HepG2 (cell line): ENCODE results near the gene KIZ. TPM values are rescaled to one million over a fixed set of nuclear protein-coding genes. Genes with fewer than 3 reads are reported as not detected.

Source experiments
- ETV6 ChIP-seq: sonication (generic); formaldehyde crosslinking; conservative IDR thresholded peaks from 2 replicates; pipeline ENCODE4 v1.4.0; 2020; ENCODE audit warnings: missing genetic modification reagents
- HNRNPLL ChIP-seq: fragments of 200-400 bp; formaldehyde crosslinking; IDR thresholded peaks from 2 replicates; pipeline ENCODE4 v1.6.1; 2017; ENCODE audit warnings: mild to moderate bottlenecking, low read depth, low read length; ENCODE audit not compliant: poor library complexity, severe bottlenecking
- MEIS1 ChIP-seq: sonication (generic); formaldehyde crosslinking; IDR thresholded peaks from 2 replicates; pipeline ENCODE4 v1.9.0; 2021; ENCODE audit warnings: mild to moderate bottlenecking, missing genetic modification reagents, moderate library complexity, borderline replicate concordance
- RXRB ChIP-seq: IDR thresholded peaks from 2 replicates; pipeline ENCODE4 v1.6.1; 2016; ENCODE audit warnings: borderline replicate concordance, missing genetic modification reagents, missing compliant biosample characterization
- ZBTB7B ChIP-seq: sonication (generic); formaldehyde crosslinking; IDR thresholded peaks from 2 replicates; pipeline ENCODE4 v1.4.0; 2020; ENCODE audit warnings: missing genetic modification reagents
- ZFP36 ChIP-seq: fragments of 150-350 bp; IDR thresholded peaks from 2 replicates; pipeline ENCODE4 v1.6.1; 2018; ENCODE audit warnings: borderline replicate concordance, low read length, low read depth; ENCODE audit not compliant: partially characterized antibody
- ZNF546 ChIP-seq: sonication (generic); formaldehyde crosslinking; conservative IDR thresholded peaks from 2 replicates; pipeline ENCODE4 v1.8.1; 2023; ENCODE audit warnings: mild to moderate bottlenecking, missing genetic modification reagents
- polyA plus RNA-seq, 8 experiments: library from polyadenylated mRNA; depleted of rRNA in 3 of 8; stranded (reverse) in 7 of 8; unstranded in 1 of 8; fragments of >200 nt; fragmentation: Illumina TruSeq in 4 of 8; extraction: Trizol in 4 of 8; gene quantifications; 2 replicates each; pipeline versions ENCODE4 v1.2.1 to v1.2.3, GENCODE V29; 2011 to 2016; ENCODE audit warnings: low read depth in 4 of 8, missing spikeins in 1 of 8, mixed read lengths in 1 of 8; ENCODE audit not compliant: insufficient read depth in 1 of 8
- total RNA-seq, 5 experiments: library from RNA; depleted of rRNA; stranded (reverse); fragments of >200 nt; fragmentation: Illumina TruSeq; extraction: Trizol; gene quantifications; 2 replicates each; pipeline ENCODE4 v1.2.3, GENCODE V29; 2016; ENCODE audit warnings: low read depth in 1 of 5
- TF ChIP-seq, protein P1 (sequence below): sonication (generic); formaldehyde crosslinking; IDR thresholded peaks from 2 replicates; pipeline ENCODE4 v1.4.0; 2020; ENCODE audit warnings: missing genetic modification reagents
- TF ChIP-seq, protein P2 (sequence below): sonication (generic); formaldehyde crosslinking; conservative IDR thresholded peaks from 2 replicates; pipeline ENCODE4 v1.8.0; 2022; ENCODE audit warnings: mild to moderate bottlenecking, moderate library complexity, missing genetic modification reagents
- TF ChIP-seq, protein P3 (sequence below): sonication (generic); formaldehyde crosslinking; IDR thresholded peaks from 2 replicates; pipeline ENCODE4 v1.4.0; 2020; ENCODE audit warnings: mild to moderate bottlenecking, missing genetic modification reagents
- TF ChIP-seq, protein P4 (sequence below): IDR thresholded peaks from 2 replicates; pipeline ENCODE4 v1.6.1; 2016; ENCODE audit warnings: missing compliant biosample characterization, missing genetic modification reagents, borderline replicate concordance
- TF ChIP-seq, protein P5 (sequence below): sonication (generic); formaldehyde crosslinking; IDR thresholded peaks from 2 replicates; pipeline ENCODE4 v1.4.0; 2020; ENCODE audit warnings: missing genetic modification reagents

KIZ gene
- total and polyA plus RNA-seq, 2 of the 13 experiments (the other 11 are each of a cell fraction or from before 2014, with no cell fraction given) = 46.3 to 114 TPM

DNA sequence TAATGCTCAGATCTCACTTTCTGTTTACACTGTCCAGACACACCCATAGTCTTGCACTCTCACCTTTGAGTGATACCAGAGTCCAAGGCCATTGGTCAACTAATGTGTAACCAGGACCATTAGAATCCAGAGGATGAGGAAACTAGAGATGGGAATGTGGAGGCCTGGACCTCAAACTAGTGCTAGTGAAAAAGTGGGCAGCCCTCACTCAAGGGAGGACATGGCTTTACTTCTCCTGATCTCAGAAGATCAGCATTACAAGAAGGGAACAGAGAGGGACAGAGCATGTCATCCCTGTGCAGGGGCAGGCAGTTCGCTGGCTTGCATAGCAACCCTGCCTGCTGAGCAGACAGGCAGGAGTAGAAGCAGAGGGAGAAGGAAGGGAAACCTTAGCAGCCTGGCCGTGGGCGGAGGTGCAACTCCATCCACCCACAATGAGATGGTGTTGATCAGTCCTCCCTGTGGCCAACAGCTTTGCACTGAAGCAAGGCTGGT is 154.7 kb downstream of the KIZ start (continued):
- TF ChIP-seq, protein P1, sequence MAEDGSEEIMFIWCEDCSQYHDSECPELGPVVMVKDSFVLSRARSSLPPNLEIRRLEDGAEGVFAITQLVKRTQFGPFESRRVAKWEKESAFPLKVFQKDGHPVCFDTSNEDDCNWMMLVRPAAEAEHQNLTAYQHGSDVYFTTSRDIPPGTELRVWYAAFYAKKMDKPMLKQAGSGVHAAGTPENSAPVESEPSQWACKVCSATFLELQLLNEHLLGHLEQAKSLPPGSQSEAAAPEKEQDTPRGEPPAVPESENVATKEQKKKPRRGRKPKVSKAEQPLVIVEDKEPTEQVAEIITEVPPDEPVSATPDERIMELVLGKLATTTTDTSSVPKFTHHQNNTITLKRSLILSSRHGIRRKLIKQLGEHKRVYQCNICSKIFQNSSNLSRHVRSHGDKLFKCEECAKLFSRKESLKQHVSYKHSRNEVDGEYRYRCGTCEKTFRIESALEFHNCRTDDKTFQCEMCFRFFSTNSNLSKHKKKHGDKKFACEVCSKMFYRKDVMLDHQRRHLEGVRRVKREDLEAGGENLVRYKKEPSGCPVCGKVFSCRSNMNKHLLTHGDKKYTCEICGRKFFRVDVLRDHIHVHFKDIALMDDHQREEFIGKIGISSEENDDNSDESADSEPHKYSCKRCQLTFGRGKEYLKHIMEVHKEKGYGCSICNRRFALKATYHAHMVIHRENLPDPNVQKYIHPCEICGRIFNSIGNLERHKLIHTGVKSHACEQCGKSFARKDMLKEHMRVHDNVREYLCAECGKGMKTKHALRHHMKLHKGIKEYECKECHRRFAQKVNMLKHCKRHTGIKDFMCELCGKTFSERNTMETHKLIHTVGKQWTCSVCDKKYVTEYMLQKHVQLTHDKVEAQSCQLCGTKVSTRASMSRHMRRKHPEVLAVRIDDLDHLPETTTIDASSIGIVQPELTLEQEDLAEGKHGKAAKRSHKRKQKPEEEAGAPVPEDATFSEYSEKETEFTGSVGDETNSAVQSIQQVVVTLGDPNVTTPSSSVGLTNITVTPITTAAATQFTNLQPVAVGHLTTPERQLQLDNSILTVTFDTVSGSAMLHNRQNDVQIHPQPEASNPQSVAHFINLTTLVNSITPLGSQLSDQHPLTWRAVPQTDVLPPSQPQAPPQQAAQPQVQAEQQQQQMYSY (CRISPR knock-in tag) = no peak
- no peak for TF ChIP-seq HNRNPLL
- no peak for TF ChIP-seq ZBTB7B (CRISPR knock-in tag)
- TF ChIP-seq ZFP36 = no peak
- peak; percentile 80 for TF ChIP-seq RXRB (CRISPR knock-in tag)
- TF ChIP-seq MEIS1 (CRISPR knock-in tag) = no peak
- TF ChIP-seq, protein P2, sequence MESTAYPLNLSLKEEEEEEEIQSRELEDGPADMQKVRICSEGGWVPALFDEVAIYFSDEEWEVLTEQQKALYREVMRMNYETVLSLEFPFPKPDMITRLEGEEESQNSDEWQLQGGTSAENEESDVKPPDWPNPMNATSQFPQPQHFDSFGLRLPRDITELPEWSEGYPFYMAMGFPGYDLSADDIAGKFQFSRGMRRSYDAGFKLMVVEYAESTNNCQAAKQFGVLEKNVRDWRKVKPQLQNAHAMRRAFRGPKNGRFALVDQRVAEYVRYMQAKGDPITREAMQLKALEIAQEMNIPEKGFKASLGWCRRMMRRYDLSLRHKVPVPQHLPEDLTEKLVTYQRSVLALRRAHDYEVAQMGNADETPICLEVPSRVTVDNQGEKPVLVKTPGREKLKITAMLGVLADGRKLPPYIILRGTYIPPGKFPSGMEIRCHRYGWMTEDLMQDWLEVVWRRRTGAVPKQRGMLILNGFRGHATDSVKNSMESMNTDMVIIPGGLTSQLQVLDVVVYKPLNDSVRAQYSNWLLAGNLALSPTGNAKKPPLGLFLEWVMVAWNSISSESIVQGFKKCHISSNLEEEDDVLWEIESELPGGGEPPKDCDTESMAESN = 0 out of 2 replicates have a peak, but pooled peaks have one; percentile 42
- TF ChIP-seq ZNF546 = no peak
- TF ChIP-seq, protein P3, sequence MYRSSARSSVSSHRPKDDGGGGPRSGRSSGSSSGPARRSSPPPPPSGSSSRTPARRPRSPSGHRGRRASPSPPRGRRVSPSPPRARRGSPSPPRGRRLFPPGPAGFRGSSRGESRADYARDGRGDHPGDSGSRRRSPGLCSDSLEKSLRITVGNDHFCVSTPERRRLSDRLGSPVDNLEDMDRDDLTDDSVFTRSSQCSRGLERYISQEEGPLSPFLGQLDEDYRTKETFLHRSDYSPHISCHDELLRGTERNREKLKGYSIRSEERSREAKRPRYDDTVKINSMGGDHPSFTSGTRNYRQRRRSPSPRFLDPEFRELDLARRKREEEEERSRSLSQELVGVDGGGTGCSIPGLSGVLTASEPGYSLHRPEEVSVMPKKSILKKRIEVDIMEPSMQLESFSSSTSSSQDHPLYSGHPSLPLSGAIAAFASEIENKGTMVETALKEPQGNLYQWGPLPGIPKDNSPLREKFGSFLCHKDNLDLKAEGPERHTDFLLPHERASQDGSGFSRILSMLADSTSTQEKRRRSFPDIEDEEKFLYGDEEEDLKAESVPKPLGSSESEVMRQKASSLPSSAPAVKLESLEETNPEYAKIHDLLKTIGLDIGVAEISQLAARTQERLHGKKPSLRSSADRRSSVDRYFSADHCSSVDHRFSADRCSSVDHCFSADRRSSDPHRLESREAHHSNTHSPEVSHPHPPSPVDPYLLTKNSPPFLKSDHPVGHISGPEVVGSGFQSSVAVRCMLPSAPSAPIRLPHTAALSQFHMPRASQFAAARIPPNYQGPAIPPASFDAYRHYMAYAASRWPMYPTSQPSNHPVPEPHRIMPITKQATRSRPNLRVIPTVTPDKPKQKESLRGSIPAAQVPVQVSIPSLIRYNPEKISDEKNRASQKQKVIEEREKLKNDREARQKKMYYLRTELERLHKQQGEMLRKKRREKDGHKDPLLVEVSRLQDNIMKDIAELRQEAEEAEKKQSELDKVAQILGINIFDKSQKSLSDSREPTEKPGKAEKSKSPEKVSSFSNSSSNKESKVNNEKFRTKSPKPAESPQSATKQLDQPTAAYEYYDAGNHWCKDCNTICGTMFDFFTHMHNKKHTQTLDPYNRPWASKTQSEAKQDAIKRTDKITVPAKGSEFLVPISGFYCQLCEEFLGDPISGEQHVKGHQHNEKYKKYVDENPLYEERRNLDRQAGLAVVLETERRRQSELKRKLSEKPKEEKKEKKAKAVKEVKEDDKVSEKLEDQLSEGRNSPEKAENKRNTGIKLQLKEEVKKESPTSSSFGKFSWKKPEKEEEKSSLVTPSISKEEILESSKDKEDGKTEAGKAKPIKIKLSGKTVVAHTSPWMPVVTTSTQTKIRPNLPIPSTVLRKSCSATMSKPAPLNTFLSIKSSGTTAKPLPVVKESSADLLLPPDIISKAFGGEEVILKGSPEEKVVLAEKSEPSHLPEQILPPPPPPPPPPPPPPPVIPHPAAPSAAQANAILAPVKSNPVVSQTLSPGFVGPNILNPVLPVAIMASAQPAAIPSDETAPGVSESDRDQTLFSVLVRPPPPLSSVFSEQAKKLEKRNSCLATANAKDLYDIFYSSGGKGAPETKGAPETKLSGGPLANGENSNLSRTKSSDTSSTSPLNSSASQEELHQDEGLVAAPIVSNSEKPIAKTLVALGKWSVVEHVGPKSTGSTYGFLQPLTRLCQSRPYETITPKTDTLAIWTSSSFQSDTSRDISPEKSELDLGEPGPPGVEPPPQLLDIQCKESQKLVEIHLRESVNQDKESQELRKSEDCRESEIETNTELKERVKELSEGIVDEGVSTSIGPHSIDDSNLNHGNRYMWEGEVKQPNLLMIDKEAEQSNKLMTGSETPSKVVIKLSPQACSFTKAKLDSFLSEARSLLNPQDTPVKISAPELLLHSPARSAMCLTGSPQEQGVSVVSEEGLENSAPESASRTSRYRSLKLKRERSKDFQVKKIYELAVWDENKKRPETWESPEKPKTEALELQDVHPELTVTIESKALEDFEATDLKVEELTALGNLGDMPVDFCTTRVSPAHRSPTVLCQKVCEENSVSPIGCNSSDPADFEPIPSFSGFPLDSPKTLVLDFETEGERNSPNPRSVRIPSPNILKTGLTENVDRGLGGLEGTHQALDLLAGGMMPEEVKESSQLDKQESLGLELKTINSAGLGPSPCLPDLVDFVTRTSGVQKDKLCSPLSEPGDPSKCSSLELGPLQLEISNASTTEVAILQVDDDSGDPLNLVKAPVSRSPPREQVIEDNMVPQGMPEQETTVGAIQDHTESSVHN (CRISPR knock-in tag) = no peak
- TF ChIP-seq, protein P4, sequence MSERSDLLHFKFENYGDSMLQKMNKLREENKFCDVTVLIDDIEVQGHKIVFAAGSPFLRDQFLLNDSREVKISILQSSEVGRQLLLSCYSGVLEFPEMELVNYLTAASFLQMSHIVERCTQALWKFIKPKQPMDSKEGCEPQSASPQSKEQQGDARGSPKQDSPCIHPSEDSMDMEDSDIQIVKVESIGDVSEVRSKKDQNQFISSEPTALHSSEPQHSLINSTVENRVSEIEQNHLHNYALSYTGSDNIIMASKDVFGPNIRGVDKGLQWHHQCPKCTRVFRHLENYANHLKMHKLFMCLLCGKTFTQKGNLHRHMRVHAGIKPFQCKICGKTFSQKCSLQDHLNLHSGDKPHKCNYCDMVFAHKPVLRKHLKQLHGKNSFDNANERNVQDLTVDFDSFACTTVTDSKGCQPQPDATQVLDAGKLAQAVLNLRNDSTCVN = no peak; the same call in 1 of the 2 replicates
- TF ChIP-seq ETV6 (CRISPR knock-in tag) = no peak
- TF ChIP-seq, protein P5, sequence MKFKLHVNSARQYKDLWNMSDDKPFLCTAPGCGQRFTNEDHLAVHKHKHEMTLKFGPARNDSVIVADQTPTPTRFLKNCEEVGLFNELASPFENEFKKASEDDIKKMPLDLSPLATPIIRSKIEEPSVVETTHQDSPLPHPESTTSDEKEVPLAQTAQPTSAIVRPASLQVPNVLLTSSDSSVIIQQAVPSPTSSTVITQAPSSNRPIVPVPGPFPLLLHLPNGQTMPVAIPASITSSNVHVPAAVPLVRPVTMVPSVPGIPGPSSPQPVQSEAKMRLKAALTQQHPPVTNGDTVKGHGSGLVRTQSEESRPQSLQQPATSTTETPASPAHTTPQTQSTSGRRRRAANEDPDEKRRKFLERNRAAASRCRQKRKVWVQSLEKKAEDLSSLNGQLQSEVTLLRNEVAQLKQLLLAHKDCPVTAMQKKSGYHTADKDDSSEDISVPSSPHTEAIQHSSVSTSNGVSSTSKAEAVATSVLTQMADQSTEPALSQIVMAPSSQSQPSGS (CRISPR knock-in tag) = peak; percentile 26; the same call in 1 of the 2 replicates
